ENCODE data around the gene TSHZ2.
"Not testable (repeated sequence)": the region's sequence is repeated elsewhere in the genome, so short reads cannot be mapped to it uniquely, and the experiment has no call there.

The TSHZ2 gene

DNA sequence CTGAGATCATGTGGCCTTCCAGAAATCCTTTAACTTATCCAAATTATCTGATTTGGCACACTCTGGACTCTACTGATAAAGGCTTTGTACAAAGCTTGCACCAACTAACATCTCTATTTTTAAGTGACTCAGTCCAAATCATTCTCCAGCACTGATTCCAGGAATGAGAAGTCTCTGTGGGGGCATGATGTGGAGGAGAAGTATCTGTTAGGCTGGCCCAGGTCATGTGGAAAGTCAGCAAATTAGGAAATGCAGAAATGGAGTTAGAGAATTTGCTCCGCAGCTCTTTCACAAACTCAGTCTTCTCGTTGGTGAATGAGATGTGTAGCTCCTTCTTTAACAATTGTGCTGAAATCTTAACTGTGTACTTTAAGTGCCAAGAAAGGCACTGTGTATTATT, 455.8 kb downstream of the TSHZ2 start:
- H3K4me3 ChIP-seq (ENCODE audit: low read depth, low read length): no peak overlapping the region
- TF ChIP-seq, protein P1, sequence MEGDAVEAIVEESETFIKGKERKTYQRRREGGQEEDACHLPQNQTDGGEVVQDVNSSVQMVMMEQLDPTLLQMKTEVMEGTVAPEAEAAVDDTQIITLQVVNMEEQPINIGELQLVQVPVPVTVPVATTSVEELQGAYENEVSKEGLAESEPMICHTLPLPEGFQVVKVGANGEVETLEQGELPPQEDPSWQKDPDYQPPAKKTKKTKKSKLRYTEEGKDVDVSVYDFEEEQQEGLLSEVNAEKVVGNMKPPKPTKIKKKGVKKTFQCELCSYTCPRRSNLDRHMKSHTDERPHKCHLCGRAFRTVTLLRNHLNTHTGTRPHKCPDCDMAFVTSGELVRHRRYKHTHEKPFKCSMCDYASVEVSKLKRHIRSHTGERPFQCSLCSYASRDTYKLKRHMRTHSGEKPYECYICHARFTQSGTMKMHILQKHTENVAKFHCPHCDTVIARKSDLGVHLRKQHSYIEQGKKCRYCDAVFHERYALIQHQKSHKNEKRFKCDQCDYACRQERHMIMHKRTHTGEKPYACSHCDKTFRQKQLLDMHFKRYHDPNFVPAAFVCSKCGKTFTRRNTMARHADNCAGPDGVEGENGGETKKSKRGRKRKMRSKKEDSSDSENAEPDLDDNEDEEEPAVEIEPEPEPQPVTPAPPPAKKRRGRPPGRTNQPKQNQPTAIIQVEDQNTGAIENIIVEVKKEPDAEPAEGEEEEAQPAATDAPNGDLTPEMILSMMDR (IDR thresholded peaks at IDR 0.05; ENCODE audit: insufficient read depth, low read length, missing control alignments): no peak
- ChIA-PET CTCF (no interaction called here), POLR2A (no interaction called here)
- no peak for DNase-seq (ENCODE audit: low read depth, low spot score)

GRCh38 chr20:53428588-53428987, 456.4 kb downstream of the TSHZ2 start:
- H3K4me3 ChIP-seq (ENCODE audit: low read depth, low read length): no peak overlapping the region
- CTCF ChIA-PET: no interaction called here
- no peak for DNase-seq (ENCODE audit: low read depth, low spot score)
- POLR2A ChIA-PET: no interaction called here
- TF ChIP-seq, protein P1 (IDR thresholded peaks at IDR 0.05; ENCODE audit: insufficient read depth, low read length, missing control alignments): no peak

DNA sequence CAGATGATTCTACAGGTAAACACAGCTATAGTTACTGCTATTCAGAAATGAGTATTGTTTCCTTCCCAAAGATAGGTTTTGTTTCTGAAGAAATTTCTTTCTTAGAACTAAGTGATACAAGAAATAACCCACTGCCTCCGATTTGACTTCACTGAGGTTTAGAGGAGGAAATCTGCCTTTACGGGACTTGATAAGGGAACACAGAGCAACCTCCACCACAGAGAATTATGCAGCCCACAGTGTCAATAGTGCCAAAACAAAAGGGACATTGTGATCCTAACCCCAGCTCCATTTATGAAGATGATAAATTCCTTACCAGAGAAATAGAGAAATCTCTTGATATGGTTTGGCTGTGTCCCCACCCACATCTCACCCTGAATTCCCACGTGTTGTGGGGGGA, 456.8 kb downstream of the TSHZ2 start:
- TF ChIP-seq, protein P1 (IDR thresholded peaks at IDR 0.05; ENCODE audit: insufficient read depth, low read length, missing control alignments): no peak
- ChIA-PET CTCF (no interaction called here), POLR2A (no interaction called here)
- no peak for DNase-seq (ENCODE audit: low read depth, low spot score)
- H3K4me3 ChIP-seq (ENCODE audit: low read depth, low read length): no peak overlapping the region

- CTCF ChIA-PET: no interaction called here
- DNase-seq (ENCODE audit: low read depth, low spot score): no peak
- POLR2A ChIA-PET: no interaction called here
- TF ChIP-seq, protein P1 (IDR thresholded peaks at IDR 0.05; ENCODE audit: insufficient read depth, low read length, missing control alignments): no peak
- no peak overlapping the region for H3K4me3 ChIP-seq (ENCODE audit: low read depth, low read length)
Measured at GRCh38 chr20:53434662-53435061, 462.5 kb downstream of the TSHZ2 start.

DNA sequence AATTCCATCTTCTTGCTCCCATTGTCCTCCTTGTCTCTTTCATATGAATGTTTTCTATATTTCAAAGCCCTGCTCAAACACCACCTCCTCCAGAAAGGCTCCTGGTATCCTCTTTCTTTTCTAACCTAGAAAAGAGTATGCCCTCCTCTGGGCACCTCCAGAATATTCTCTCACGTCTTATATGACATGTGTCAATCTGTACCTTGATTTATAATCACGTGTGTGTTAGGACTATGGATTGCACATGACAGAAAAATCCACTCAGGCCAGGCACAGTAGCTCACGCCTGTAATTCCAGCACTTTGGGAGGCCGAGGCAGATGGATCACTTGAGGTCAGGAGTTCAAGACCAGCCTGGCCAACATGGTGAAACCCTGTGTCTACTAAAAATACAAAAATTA, 464.8 kb downstream of the TSHZ2 start:
- POLR2A ChIA-PET; H3K4me3 ChIP-seq (ENCODE audit: low read depth, low read length); DNase-seq (ENCODE audit: low read depth, low spot score); CTCF ChIA-PET: not testable (repeated sequence)

DNA sequence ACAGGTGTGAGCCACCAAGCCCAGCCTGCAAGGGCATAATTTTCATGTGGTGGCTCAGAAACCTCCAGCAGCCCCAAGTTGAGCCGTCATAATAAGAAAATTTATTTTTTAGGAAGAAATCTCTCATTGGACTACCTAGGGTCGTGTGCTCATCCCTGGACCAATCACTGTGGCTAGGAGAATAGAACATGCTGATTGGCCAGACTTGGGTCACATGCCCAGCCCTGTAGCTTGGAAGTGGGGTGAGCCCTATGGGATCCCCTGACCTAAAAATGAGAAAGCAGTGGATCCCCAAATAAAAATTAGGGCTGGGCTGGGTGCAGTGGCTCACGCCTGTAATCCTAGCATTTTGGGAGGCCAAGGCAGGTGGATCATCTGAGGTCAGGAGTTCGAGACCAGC, 466.2 kb downstream of the TSHZ2 start:
- H3K4me3 ChIP-seq (ENCODE audit: low read depth, low read length): no peak overlapping the region
- DNase-seq (ENCODE audit: low read depth, low spot score): no peak
- CTCF ChIA-PET: no interaction called here
- POLR2A ChIA-PET: no interaction called here
- TF ChIP-seq, protein P1 (IDR thresholded peaks at IDR 0.05; ENCODE audit: insufficient read depth, low read length, missing control alignments): no peak

DNA sequence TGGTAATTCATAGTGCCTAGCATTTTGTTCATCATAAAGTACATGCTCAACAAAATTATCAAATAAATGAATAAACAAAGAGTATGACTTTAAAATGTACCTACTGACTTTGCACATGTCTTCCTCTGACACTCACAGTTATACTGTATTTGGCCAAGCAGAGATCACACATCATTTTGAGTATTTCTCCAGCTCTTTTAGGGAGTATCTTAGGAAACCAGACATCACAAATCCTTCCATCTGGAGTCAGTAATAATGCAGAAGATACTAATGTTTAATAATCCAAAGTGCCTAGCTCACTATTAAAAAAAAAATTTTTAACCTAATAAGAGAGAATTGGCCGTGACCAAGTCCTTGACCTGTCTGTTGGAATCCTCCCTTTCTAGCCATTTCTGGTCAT, 466.9 kb downstream of the TSHZ2 start:
- ChIA-PET CTCF (interaction anchor here (0.6 kb wide), 1 partner anchor 1242 kb away, joined by 3 read pairs; no protein-coding TSS in a partner anchor), POLR2A (no interaction called here)
- TF ChIP-seq, protein P1 (IDR thresholded peaks at IDR 0.05; ENCODE audit: insufficient read depth, low read length, missing control alignments): no peak
- no peak overlapping the region for H3K4me3 ChIP-seq (ENCODE audit: low read depth, low read length)
- no peak for DNase-seq (ENCODE audit: low read depth, low spot score)

Measured in AG04449 (cell line).